ENCODE results near the gene AREL1.
"Not testable (repeated sequence)": the region's sequence is repeated elsewhere in the genome, so short reads cannot be mapped to it uniquely, and the experiment has no call there.

AREL1 gene

GRCh38 chr14:74712499-74713394, at the start of gene AREL1, which contains the start of gene FCF1:
Gene AREL1 (minus strand): TSS chr14:74713080. CDS start chr14:74685615, 27,465 bp downstream.
Gene FCF1 (plus strand): TSS chr14:74713144. CDS start chr14:74713198, 54 bp downstream.
- DNase-seq = no peak

- not testable (repeated sequence) for DNase-seq
Observed at GRCh38 chr14:74758505-74758904, 45.6 kb upstream of the AREL1 start.

- DNase-seq = no peak
Observed at GRCh38 chr14:74756326-74756725, 43.4 kb upstream of the AREL1 start.

GRCh38 chr14:74754899-74755298, 42.0 kb upstream of the AREL1 start:
- DNase-seq = no peak

- no peak for DNase-seq
Observed at GRCh38 chr14:74754157-74754556, 41.3 kb upstream of the AREL1 start.

GRCh38 chr14:74747237-74747636, 34.4 kb upstream of the AREL1 start:
- DNase-seq = no peak

- no peak for DNase-seq
Observed at GRCh38 chr14:74739293-74740030, 26.6 kb upstream of the AREL1 start.

GRCh38 chr14:74737753-74738325, 25.0 kb upstream of the AREL1 start:
- no peak for DNase-seq

- DNase-seq = no peak
Observed at GRCh38 chr14:74735125-74735524, 22.2 kb upstream of the AREL1 start.

GRCh38 chr14:74733221-74733620, 20.3 kb upstream of the AREL1 start:
- no peak for DNase-seq

- no peak for DNase-seq
Observed at GRCh38 chr14:74732387-74732786, 19.5 kb upstream of the AREL1 start.

GRCh38 chr14:74723134-74723533, 10.3 kb upstream of the AREL1 start:
- DNase-seq = no peak

- DNase-seq = no peak
Observed at GRCh38 chr14:74720526-74720925, 7.6 kb upstream of the AREL1 start.

GRCh38 chr14:74713395-74713735, 485 bp upstream of the AREL1 start:
- no peak for DNase-seq

GRCh38 chr14:74711651-74712050, 1.2 kb downstream of the AREL1 start:
- DNase-seq = no peak

GRCh38 chr14:74710480-74710879, 2.4 kb downstream of the AREL1 start:
- DNase-seq = no peak

GRCh38 chr14:74705613-74706500, 7.0 kb downstream of the AREL1 start:
- no peak for DNase-seq

- no peak for DNase-seq
Observed at GRCh38 chr14:74704656-74705055, 8.2 kb downstream of the AREL1 start.

GRCh38 chr14:74703043-74703442, 9.8 kb downstream of the AREL1 start:
- DNase-seq = no peak

GRCh38 chr14:74702293-74702692, 10.6 kb downstream of the AREL1 start:
- no peak for DNase-seq

- no peak for DNase-seq
Observed at GRCh38 chr14:74698465-74698864, 14.4 kb downstream of the AREL1 start.

- DNase-seq = no peak
Observed at GRCh38 chr14:74697976-74698375, 14.9 kb downstream of the AREL1 start.

GRCh38 chr14:74697543-74697942, 15.3 kb downstream of the AREL1 start:
- DNase-seq = no peak

Data from GF-D8 (cell line).